GM23338 (cell line): Measurements from ENCODE around the gene KCNMA1. TPM values are rescaled to one million over a fixed set of nuclear protein-coding genes. Genes with fewer than 3 reads are reported as not detected.

ENCODE experiments used
- ATAC-seq: fragments of 200-7000 bp; cut with Tn5 transposase; 3 replicates; pipeline ENCODE4 v1.9.1; 2020
- DNase-seq: peaks from one replicate; pipeline ENCODE4 v3.0.0-alpha.2; 2015; ENCODE audit warnings: low spot score
- H2AFZ ChIP-seq: fragments of 200-600 bp; sonication (generic); 2 replicates; pipeline ENCODE4 v1.8.0; 2016; ENCODE audit warnings: antibody characterized with exemption, mild to moderate bottlenecking, moderate library complexity
- H3F3A ChIP-seq: fragments of 200-600 bp; sonication (generic); replicated peaks from 2 replicates; pipeline ENCODE4 v1.8.0; 2017; ENCODE audit warnings: antibody characterized with exemption, mixed run types, low read depth
- H3K27ac ChIP-seq: fragments of 200-600 bp; sonication (generic); 2 replicates; pipeline ENCODE4 v1.6.1; 2016; ENCODE audit warnings: low read depth
- H3K27me3 ChIP-seq: fragments of 200-600 bp; sonication (generic); 2 replicates; pipeline ENCODE4 v1.8.0; 2016; ENCODE audit warnings: mild to moderate bottlenecking, mixed run types, moderate library complexity; ENCODE audit not compliant: insufficient read depth
- H3K36me3 ChIP-seq: fragments of 200-600 bp; sonication (generic); 2 replicates; pipeline ENCODE4 v1.8.0; 2016; ENCODE audit warnings: mild to moderate bottlenecking; ENCODE audit not compliant: insufficient read depth
- H3K4me1 ChIP-seq: fragments of 200-600 bp; sonication (generic); 2 replicates; pipeline ENCODE4 v1.8.0; 2016; ENCODE audit warnings: mild to moderate bottlenecking, moderate library complexity; ENCODE audit not compliant: insufficient read depth
- H3K4me2 ChIP-seq: fragments of 200-600 bp; sonication (generic); 2 replicates; pipeline ENCODE4 v1.7.1; 2017; ENCODE audit warnings: mixed run types
- H3K4me3 ChIP-seq: fragments of 200-600 bp; sonication (generic); 2 replicates; pipeline ENCODE4 v1.6.1; 2016; ENCODE audit warnings: mixed run types
- H3K79me2 ChIP-seq: fragments of 200-600 bp; sonication (generic); replicated peaks from 2 replicates; pipeline ENCODE4 v1.8.0; 2017; ENCODE audit warnings: mild to moderate bottlenecking; ENCODE audit not compliant: insufficient read depth
- H3K9me2 ChIP-seq: fragments of 200-600 bp; sonication (generic); 2 replicates; pipeline ENCODE4 v1.8.0; 2017; ENCODE audit not compliant: insufficient read depth
- H4K20me1 ChIP-seq: fragments of 200-600 bp; sonication (generic); replicated peaks from 2 replicates; pipeline ENCODE4 v1.8.0; 2017; ENCODE audit warnings: mild to moderate bottlenecking; ENCODE audit not compliant: insufficient read depth
- H3K27ac Mint-ChIP-seq: 2 replicates; pipeline ENCODE4 v1.8.0; 2020; ENCODE audit warnings: inconsistent platforms, mild to moderate bottlenecking, moderate library complexity, mixed read lengths
- H3K27me3 Mint-ChIP-seq: 3 replicates; pipeline ENCODE4 v1.8.0; 2022; ENCODE audit warnings: low read depth, mild to moderate bottlenecking, moderate library complexity, mixed read lengths, inconsistent platforms; ENCODE audit not compliant: insufficient read depth, poor library complexity
- H3K36me3 Mint-ChIP-seq: 3 replicates; pipeline ENCODE4 v1.8.0; 2021; ENCODE audit warnings: low read depth, mild to moderate bottlenecking, inconsistent platforms, moderate library complexity, mixed read lengths
- H3K4me1 Mint-ChIP-seq: 3 replicates; pipeline ENCODE4 v1.8.0; 2020; ENCODE audit warnings: mild to moderate bottlenecking, inconsistent platforms, mixed read lengths
- H3K4me3 Mint-ChIP-seq: 3 replicates; pipeline ENCODE4 v1.8.0; 2021; ENCODE audit warnings: moderate library complexity, mild to moderate bottlenecking, inconsistent platforms, mixed read lengths
- H3K9me3 Mint-ChIP-seq: 3 replicates; pipeline ENCODE4 v1.8.0; 2020; ENCODE audit warnings: moderate library complexity, mild to moderate bottlenecking, inconsistent platforms, mixed read lengths
- CREB1 ChIP-seq: fragments of 250-450 bp; sonication (Bioruptor Pico); IDR thresholded peaks from 2 replicates; pipeline ENCODE4 v1.5.0; 2020; ENCODE audit warnings: low read depth, mild to moderate bottlenecking, moderate library complexity
- EZH2phosphoT487 ChIP-seq: fragments of 200-600 bp; sonication (generic); IDR thresholded peaks from one replicate; pipeline ENCODE4 v1.8.1; 2018; ENCODE audit warnings: antibody characterized with exemption; ENCODE audit not compliant: unreplicated experiment
- ZNF331 ChIP-seq: fragments of 250-450 bp; sonication (Bioruptor Pico); IDR thresholded peaks from 2 replicates; pipeline ENCODE4 v1.5.0; 2020; ENCODE audit warnings: low read depth, mild to moderate bottlenecking, moderate library complexity
- polyA plus RNA-seq: library from polyadenylated mRNA; unstranded; fragments of >200 nt; fragmentation: Nextera tagmentation; extraction: Ambion mirVana; gene quantifications from 2 replicates; pipeline ENCODE4 v1.2.1, GENCODE V29; 2016
- total RNA-seq: library from RNA; depleted of rRNA; stranded (reverse); fragments of >200 nt; shearing (Covaris generic); gene quantifications from 2 replicates; pipeline ENCODE4 v1.2.3, GENCODE V29; 2014
- TF ChIP-seq, protein P1 (sequence below): IDR thresholded peaks from one replicate; pipeline ENCODE4 v1.6.1; 2018; ENCODE audit warnings: antibody characterized with exemption; ENCODE audit not compliant: unreplicated experiment
- TF ChIP-seq, protein P2 (sequence below): fragments of 250-450 bp; sonication (Bioruptor Pico); IDR thresholded peaks from 2 replicates; pipeline ENCODE4 v1.5.0; 2020; ENCODE audit warnings: mild to moderate bottlenecking, moderate library complexity

Gene KCNMA1
- total and polyA plus RNA-seq, 2 experiments from 2014 or later = 8.2 to 9.0 TPM

DNA sequence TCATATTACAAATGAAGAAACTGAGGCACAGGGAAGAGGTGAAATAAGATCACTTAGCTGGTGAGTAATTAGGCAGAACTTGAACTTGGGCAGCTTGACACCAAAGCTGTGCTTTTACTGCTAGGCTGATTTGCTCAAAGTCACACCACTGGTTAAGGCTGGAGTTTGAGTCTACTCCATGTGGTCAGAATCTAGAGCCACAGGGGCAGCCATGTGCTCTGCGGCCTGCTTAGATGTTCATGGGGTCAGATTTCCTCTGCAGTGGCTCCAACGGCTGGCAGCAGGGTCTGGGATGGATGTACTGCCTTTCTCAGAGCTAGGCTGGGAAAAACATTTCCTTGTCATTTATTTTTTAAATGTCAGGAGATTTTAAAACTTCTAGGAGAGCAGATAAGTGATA is 417.5 kb downstream of the KCNMA1 start (continued):
- TF ChIP-seq, protein P1, sequence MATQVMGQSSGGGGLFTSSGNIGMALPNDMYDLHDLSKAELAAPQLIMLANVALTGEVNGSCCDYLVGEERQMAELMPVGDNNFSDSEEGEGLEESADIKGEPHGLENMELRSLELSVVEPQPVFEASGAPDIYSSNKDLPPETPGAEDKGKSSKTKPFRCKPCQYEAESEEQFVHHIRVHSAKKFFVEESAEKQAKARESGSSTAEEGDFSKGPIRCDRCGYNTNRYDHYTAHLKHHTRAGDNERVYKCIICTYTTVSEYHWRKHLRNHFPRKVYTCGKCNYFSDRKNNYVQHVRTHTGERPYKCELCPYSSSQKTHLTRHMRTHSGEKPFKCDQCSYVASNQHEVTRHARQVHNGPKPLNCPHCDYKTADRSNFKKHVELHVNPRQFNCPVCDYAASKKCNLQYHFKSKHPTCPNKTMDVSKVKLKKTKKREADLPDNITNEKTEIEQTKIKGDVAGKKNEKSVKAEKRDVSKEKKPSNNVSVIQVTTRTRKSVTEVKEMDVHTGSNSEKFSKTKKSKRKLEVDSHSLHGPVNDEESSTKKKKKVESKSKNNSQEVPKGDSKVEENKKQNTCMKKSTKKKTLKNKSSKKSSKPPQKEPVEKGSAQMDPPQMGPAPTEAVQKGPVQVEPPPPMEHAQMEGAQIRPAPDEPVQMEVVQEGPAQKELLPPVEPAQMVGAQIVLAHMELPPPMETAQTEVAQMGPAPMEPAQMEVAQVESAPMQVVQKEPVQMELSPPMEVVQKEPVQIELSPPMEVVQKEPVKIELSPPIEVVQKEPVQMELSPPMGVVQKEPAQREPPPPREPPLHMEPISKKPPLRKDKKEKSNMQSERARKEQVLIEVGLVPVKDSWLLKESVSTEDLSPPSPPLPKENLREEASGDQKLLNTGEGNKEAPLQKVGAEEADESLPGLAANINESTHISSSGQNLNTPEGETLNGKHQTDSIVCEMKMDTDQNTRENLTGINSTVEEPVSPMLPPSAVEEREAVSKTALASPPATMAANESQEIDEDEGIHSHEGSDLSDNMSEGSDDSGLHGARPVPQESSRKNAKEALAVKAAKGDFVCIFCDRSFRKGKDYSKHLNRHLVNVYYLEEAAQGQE = no peak
- TF ChIP-seq, protein P2, sequence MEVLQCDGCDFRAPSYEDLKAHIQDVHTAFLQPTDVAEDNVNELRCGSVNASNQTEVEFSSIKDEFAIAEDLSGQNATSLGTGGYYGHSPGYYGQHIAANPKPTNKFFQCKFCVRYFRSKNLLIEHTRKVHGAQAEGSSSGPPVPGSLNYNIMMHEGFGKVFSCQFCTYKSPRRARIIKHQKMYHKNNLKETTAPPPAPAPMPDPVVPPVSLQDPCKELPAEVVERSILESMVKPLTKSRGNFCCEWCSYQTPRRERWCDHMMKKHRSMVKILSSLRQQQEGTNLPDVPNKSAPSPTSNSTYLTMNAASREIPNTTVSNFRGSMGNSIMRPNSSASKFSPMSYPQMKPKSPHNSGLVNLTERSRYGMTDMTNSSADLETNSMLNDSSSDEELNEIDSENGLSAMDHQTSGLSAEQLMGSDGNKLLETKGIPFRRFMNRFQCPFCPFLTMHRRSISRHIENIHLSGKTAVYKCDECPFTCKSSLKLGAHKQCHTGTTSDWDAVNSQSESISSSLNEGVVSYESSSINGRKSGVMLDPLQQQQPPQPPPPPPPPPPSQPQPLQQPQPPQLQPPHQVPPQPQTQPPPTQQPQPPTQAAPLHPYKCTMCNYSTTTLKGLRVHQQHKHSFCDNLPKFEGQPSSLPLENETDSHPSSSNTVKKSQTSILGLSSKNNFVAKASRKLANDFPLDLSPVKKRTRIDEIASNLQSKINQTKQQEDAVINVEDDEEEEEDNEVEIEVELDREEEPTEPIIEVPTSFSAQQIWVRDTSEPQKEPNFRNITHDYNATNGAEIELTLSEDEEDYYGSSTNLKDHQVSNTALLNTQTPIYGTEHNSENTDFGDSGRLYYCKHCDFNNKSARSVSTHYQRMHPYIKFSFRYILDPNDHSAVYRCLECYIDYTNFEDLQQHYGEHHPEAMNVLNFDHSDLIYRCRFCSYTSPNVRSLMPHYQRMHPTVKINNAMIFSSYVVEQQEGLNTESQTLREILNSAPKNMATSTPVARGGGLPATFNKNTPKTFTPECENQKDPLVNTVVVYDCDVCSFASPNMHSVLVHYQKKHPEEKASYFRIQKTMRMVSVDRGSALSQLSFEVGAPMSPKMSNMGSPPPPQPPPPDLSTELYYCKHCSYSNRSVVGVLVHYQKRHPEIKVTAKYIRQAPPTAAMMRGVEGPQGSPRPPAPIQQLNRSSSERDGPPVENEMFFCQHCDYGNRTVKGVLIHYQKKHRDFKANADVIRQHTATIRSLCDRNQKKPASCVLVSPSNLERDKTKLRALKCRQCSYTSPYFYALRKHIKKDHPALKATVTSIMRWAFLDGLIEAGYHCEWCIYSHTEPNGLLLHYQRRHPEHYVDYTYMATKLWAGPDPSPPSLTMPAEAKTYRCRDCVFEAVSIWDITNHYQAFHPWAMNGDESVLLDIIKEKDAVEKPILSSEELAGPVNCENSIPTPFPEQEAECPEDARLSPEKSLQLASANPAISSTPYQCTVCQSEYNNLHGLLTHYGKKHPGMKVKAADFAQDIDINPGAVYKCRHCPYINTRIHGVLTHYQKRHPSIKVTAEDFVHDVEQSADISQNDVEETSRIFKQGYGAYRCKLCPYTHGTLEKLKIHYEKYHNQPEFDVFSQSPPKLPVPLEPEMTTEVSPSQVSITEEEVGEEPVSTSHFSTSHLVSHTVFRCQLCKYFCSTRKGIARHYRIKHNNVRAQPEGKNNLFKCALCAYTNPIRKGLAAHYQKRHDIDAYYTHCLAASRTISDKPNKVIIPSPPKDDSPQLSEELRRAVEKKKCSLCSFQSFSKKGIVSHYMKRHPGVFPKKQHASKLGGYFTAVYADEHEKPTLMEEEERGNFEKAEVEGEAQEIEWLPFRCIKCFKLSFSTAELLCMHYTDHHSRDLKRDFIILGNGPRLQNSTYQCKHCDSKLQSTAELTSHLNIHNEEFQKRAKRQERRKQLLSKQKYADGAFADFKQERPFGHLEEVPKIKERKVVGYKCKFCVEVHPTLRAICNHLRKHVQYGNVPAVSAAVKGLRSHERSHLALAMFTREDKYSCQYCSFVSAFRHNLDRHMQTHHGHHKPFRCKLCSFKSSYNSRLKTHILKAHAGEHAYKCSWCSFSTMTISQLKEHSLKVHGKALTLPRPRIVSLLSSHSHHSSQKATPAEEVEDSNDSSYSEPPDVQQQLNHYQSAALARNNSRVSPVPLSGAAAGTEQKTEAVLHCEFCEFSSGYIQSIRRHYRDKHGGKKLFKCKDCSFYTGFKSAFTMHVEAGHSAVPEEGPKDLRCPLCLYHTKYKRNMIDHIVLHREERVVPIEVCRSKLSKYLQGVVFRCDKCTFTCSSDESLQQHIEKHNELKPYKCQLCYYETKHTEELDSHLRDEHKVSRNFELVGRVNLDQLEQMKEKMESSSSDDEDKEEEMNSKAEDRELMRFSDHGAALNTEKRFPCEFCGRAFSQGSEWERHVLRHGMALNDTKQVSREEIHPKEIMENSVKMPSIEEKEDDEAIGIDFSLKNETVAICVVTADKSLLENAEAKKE (CRISPR knock-in tag) = no peak
- no peak for TF ChIP-seq CREB1 (CRISPR knock-in tag)

DNA sequence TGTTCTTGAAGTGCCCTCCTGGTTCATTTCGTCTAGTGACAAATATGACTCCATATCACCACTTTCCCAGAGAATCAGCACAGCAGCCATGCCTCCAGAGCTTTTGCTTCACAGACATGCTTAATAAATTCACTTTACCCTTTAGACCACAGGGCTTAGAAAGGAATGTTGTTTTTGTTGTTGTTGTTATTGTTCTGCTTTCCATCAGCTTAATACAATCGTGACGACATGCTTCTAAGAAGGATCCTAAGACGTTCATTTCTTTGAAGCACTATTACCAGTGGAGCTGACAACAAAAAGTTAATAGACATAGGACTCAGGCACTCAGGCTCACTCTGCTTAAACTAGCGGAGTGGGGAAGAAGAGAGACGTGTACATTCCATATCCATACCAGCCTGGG is 418.6 kb downstream of the KCNMA1 start:
- H3K4me1 Mint-ChIP-seq = peaks cover 11% of the 10 kb centered on the region
- H3K4me3 Mint-ChIP-seq = no peak overlapping the region
- Histone ChIP-seq H3K4me2 (no peak overlapping the region), H3K4me3 (no peak overlapping the region), H3K27ac (no peak overlapping the region), H3F3A (no peaks in the 10 kb centered on the region), H3K36me3 (no peaks in the 10 kb centered on the region), H2AFZ (no peak overlapping the region), H3K79me2 (no peaks in the 10 kb centered on the region), H4K20me1 (no peaks in the 10 kb centered on the region), H3K27me3 (no peaks in the 10 kb centered on the region), H3K9me2 (no peaks in the 10 kb centered on the region), H3K4me1 (no peaks in the 10 kb centered on the region; the same call in 1 of the 2 replicates)
- H3K9me3 Mint-ChIP-seq = no peaks in the 10 kb centered on the region
- no peaks in the 10 kb centered on the region for H3K36me3 Mint-ChIP-seq
- DNase-seq (no peak), ATAC-seq (no peak)
- no peaks in the 10 kb centered on the region for H3K27me3 Mint-ChIP-seq
- H3K27ac Mint-ChIP-seq = no peak overlapping the region
- TF ChIP-seq ZNF331 (CRISPR knock-in tag) (no peak), EZH2phosphoT487 (no peak)
